ENCODE measurements around the gene LFNG.

GRCh38 chr7:2520131-2520760 is 672 bp downstream of the LFNG start:
- TF ChIP-seq CTCF (IDR thresholded peaks at IDR 0.05): no peak
- TF ChIP-seq JUNB (IDR thresholded peaks at IDR 0.05): no peak
- no peak for TF ChIP-seq MYC (IDR thresholded peaks at IDR 0.05; ENCODE audit: borderline replicate concordance, low read length)
- no peak for TF ChIP-seq POLR2A (IDR thresholded peaks at IDR 0.05; ENCODE audit: low read length)
- TF ChIP-seq, protein P1, sequence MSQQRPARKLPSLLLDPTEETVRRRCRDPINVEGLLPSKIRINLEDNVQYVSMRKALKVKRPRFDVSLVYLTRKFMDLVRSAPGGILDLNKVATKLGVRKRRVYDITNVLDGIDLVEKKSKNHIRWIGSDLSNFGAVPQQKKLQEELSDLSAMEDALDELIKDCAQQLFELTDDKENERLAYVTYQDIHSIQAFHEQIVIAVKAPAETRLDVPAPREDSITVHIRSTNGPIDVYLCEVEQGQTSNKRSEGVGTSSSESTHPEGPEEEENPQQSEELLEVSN (IDR thresholded peaks at IDR 0.05; ENCODE audit: borderline replicate concordance, low read depth): no peak
- TF ChIP-seq REST (IDR thresholded peaks at IDR 0.05): no peak
- no peak for TF ChIP-seq NPAS2 (CRISPR knock-in tag; IDR thresholded peaks at IDR 0.05; ENCODE audit: borderline replicate concordance)
- TF ChIP-seq RFX5 (IDR thresholded peaks at IDR 0.05): no peak
- no peak for TF ChIP-seq HOXA7 (CRISPR knock-in tag; IDR thresholded peaks at IDR 0.05)
- TF ChIP-seq TFCP2L1 (CRISPR knock-in tag; IDR thresholded peaks at IDR 0.05): no peak
- no peak for TF ChIP-seq SMC3 (IDR thresholded peaks at IDR 0.05)
- no peak for TF ChIP-seq ESRRA (IDR thresholded peaks at IDR 0.05; ENCODE audit: borderline replicate concordance, low read length)
- TF ChIP-seq MAX (IDR thresholded peaks at IDR 0.05): no peak
- TF ChIP-seq PHF8 (IDR thresholded peaks at IDR 0.05; ENCODE audit: borderline replicate concordance, low read depth): no peak
